Esophagus mucosa (tissue), 1 donor: ENCODE data around the gene BCKDHB. TPM values are rescaled to one million over a fixed set of nuclear protein-coding genes. Genes with fewer than 3 reads are reported as not detected.

Source experiments
- ATAC-seq: fragments of 200-7000 bp; cut with Tn5 transposase; one replicate; pipeline ENCODE4 v1.9.1; 2020
- total RNA-seq: library from RNA; stranded (reverse); gene quantifications from one replicate; pipeline ENCODE4 v1.2.4, GENCODE V29; 2023
- donor health status: DM: yes; HTN: yes; CAD: no.

BCKDHB gene
- total RNA-seq, 1 donor from 2014 or later, result 12.9 TPM

GRCh38 chr6:80336911-80337310 lies 230.4 kb downstream of the BCKDHB start:
- ATAC-seq, result no peak

- no peak for ATAC-seq
Observed at GRCh38 chr6:80338201-80338836, 231.8 kb downstream of the BCKDHB start.

GRCh38 chr6:80339421-80339820 lies 232.9 kb downstream of the BCKDHB start:
- no peak for ATAC-seq

- ATAC-seq, result no peak
Observed at GRCh38 chr6:80340280-80340679, 233.8 kb downstream of the BCKDHB start.

- no peak for ATAC-seq
Observed at GRCh38 chr6:80340686-80341085, 234.2 kb downstream of the BCKDHB start.

GRCh38 chr6:80341330-80341729 lies 234.9 kb downstream of the BCKDHB start:
- no peak for ATAC-seq

GRCh38 chr6:80343511-80343910 lies 237.0 kb downstream of the BCKDHB start:
- no peak for ATAC-seq

GRCh38 chr6:80347101-80347500 lies 240.6 kb downstream of the BCKDHB start:
- ATAC-seq, result no peak

- ATAC-seq, result no peak
Observed at GRCh38 chr6:80348263-80348662, 241.8 kb downstream of the BCKDHB start.

- no peak for ATAC-seq
Observed at GRCh38 chr6:80356000-80356399, 249.5 kb downstream of the BCKDHB start.

GRCh38 chr6:80356545-80356944 lies 250.1 kb downstream of the BCKDHB start:
- ATAC-seq, result no peak

- ATAC-seq, result no peak
Observed at GRCh38 chr6:80357081-80357480, 250.6 kb downstream of the BCKDHB start.

- ATAC-seq, result no peak
Observed at GRCh38 chr6:80357674-80358073, 251.2 kb downstream of the BCKDHB start.

- no peak for ATAC-seq
Observed at GRCh38 chr6:80363501-80364122, 257.1 kb downstream of the BCKDHB start.

GRCh38 chr6:80364149-80364548 lies 257.7 kb downstream of the BCKDHB start:
- no peak for ATAC-seq

GRCh38 chr6:80366051-80366450 lies 259.6 kb downstream of the BCKDHB start:
- ATAC-seq, result no peak

GRCh38 chr6:80366714-80367113 lies 260.2 kb downstream of the BCKDHB start:
- ATAC-seq, result no peak

- no peak for ATAC-seq
Observed at GRCh38 chr6:80376411-80376810, 269.9 kb downstream of the BCKDHB start.

GRCh38 chr6:80380566-80380965 lies 274.1 kb downstream of the BCKDHB start:
- ATAC-seq, result no peak

- ATAC-seq, result no peak
Observed at GRCh38 chr6:80382811-80383210, 276.3 kb downstream of the BCKDHB start.

GRCh38 chr6:80388507-80388906 lies 282.0 kb downstream of the BCKDHB start:
- no peak for ATAC-seq
